Activated B cell treated with CpG ODN at 0.5 μM for 24 hours (primary cell): ENCODE results near the gene PSMG4. TPM values are rescaled to one million over a fixed set of nuclear protein-coding genes. Genes with fewer than 3 reads are reported as not detected.

Source experiments
- ATAC-seq: fragments of 200-7000 bp; cut with Tn5 transposase; one replicate; pipeline ENCODE4 v1.10.0; 2021; ENCODE audit warnings: low read depth, mild to moderate bottlenecking, moderate library complexity
- CTCF ChIA-PET: fragments of 350-600 bp; sonication (Branson Sonifier 250); formaldehyde crosslinking; loops from one replicate; lab custom pipeline; 2021; ENCODE audit warnings: antibody characterized with exemption; lab: Charles Lee
- POLR2A ChIA-PET: fragments of 350-600 bp; sonication (Branson Sonifier 250); formaldehyde crosslinking; loops from one replicate; lab custom pipeline; 2021; ENCODE audit warnings: antibody characterized with exemption; lab: Charles Lee
- DNase-seq: peaks from one replicate; pipeline ENCODE4 v3.0.0; 2022
- H3K27ac Mint-ChIP-seq: one replicate; pipeline ENCODE4 v1.8.0; 2020; ENCODE audit warnings: mixed read lengths
- H3K27me3 Mint-ChIP-seq: one replicate; pipeline ENCODE4 v1.8.0; 2021; ENCODE audit warnings: mixed read lengths
- H3K36me3 Mint-ChIP-seq: one replicate; pipeline ENCODE4 v1.8.0; 2021; ENCODE audit warnings: low read depth, mixed read lengths
- H3K4me1 Mint-ChIP-seq: one replicate; pipeline ENCODE4 v1.8.0; 2021; ENCODE audit warnings: mixed read lengths
- H3K4me3 Mint-ChIP-seq: one replicate; pipeline ENCODE4 v1.8.0; 2020; ENCODE audit warnings: mild to moderate bottlenecking, mixed read lengths
- H3K9me3 Mint-ChIP-seq: one replicate; pipeline ENCODE4 v1.8.0; 2020; ENCODE audit warnings: mixed read lengths
- intact Hi-C: fragments of 100-400 bp; cut with micrococcal nuclease; formaldehyde crosslinking; loops from one replicate; pipeline ENCODE4 v1.15.1; 2024
- total RNA-seq: library from RNA; stranded (reverse); gene quantifications from 2 replicates; pipeline ENCODE4 v1.2.3, GENCODE V29; 2022
- TF ChIP-seq, protein P1 (sequence below): fragments of 200-600 bp; IDR thresholded peaks from one replicate; pipeline ENCODE4 v1.8.0; 2022; ENCODE audit warnings: antibody characterized with exemption, mild to moderate bottlenecking

The PSMG4 gene
- total RNA-seq, 1 donor from 2014 or later, result 29.9 TPM

- H3K9me3 Mint-ChIP-seq, result peaks cover 5% of the 10 kb centered on the region
- H3K36me3 Mint-ChIP-seq, result no peaks in the 10 kb centered on the region
- TF ChIP-seq, protein P1, sequence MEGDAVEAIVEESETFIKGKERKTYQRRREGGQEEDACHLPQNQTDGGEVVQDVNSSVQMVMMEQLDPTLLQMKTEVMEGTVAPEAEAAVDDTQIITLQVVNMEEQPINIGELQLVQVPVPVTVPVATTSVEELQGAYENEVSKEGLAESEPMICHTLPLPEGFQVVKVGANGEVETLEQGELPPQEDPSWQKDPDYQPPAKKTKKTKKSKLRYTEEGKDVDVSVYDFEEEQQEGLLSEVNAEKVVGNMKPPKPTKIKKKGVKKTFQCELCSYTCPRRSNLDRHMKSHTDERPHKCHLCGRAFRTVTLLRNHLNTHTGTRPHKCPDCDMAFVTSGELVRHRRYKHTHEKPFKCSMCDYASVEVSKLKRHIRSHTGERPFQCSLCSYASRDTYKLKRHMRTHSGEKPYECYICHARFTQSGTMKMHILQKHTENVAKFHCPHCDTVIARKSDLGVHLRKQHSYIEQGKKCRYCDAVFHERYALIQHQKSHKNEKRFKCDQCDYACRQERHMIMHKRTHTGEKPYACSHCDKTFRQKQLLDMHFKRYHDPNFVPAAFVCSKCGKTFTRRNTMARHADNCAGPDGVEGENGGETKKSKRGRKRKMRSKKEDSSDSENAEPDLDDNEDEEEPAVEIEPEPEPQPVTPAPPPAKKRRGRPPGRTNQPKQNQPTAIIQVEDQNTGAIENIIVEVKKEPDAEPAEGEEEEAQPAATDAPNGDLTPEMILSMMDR, result peak; percentile 91
- POLR2A ChIA-PET, result interaction anchor here (1.1 to 1.7 kb wide), 2 partner anchors 120 to 184 kb away, joined by 3 to 6 read pairs; partner anchors contain the start of gene RIPK1
- H3K27ac Mint-ChIP-seq, result peak overlapping the region; percentile 21
- peak overlapping the region; percentile 64 for H3K4me3 Mint-ChIP-seq
- intact Hi-C loops, result loop anchor here (1.0 kb wide), 6 partner anchors 20 to 252 kb away; partner anchors contain the start of genes NQO2 and TUBB2A
- ATAC-seq (peak; percentile 100), DNase-seq (peak; percentile 68)
- CTCF ChIA-PET, result interaction anchor here (0.6 to 3.6 kb wide), 25 partner anchors 8 to 513 kb away, joined by 3 to 22 read pairs (median 4); partner anchors contain the start of genes NQO2 and TUBB2A
- H3K27me3 Mint-ChIP-seq, result peaks cover 30% of the 10 kb centered on the region
- peaks cover 6% of the 10 kb centered on the region for H3K4me1 Mint-ChIP-seq
Observed at GRCh38 chr6:3251462-3252314, 7.1 kb upstream of the PSMG4 start.

GRCh38 chr6:3252369-3252768, 6.4 kb upstream of the PSMG4 start:
- Mint-ChIP-seq H3K4me1 (peaks cover 6% of the 10 kb centered on the region), H3K27ac (no peak overlapping the region), H3K4me3 (no peak overlapping the region), H3K9me3 (peaks cover 5% of the 10 kb centered on the region), H3K36me3 (no peaks in the 10 kb centered on the region), H3K27me3 (peaks cover 30% of the 10 kb centered on the region)
- ATAC-seq (no peak), DNase-seq (no peak)
- ChIA-PET CTCF (interaction anchor here (0.9 to 3.6 kb wide), 12 partner anchors 13 to 514 kb away, joined by 3 to 22 read pairs (median 4); partner anchors contain the start of genes NQO2 and TUBB2A), POLR2A (interaction anchor here (1.1 to 1.7 kb wide), 2 partner anchors 120 to 184 kb away, joined by 3 to 6 read pairs; partner anchors contain the start of gene RIPK1)
- intact Hi-C loops, result no loop called here
- TF ChIP-seq, protein P1, result no peak

GRCh38 chr6:3252861-3253596, 5.7 kb upstream of the PSMG4 start:
- peaks cover 28% of the 10 kb centered on the region for H3K27me3 Mint-ChIP-seq
- H3K36me3 Mint-ChIP-seq, result no peaks in the 10 kb centered on the region
- H3K4me1 Mint-ChIP-seq, result peaks cover 6% of the 10 kb centered on the region
- intact Hi-C loops, result no loop called here
- TF ChIP-seq, protein P1, result no peak
- POLR2A ChIA-PET, result no interaction called here
- H3K27ac Mint-ChIP-seq, result no peak overlapping the region
- no peak overlapping the region for H3K4me3 Mint-ChIP-seq
- ATAC-seq (no peak), DNase-seq (no peak)
- H3K9me3 Mint-ChIP-seq, result peaks cover 5% of the 10 kb centered on the region
- CTCF ChIA-PET, result interaction anchor here (1.4 to 3.6 kb wide), 2 partner anchors 96 to 127 kb away, joined by 5 to 22 read pairs; partner anchors contain the start of gene TUBB2A

GRCh38 chr6:3253597-3253961, 5.2 kb upstream of the PSMG4 start:
- Mint-ChIP-seq H3K27me3 (peaks cover 23% of the 10 kb centered on the region), H3K4me3 (no peak overlapping the region), H3K27ac (no peak overlapping the region), H3K4me1 (peaks cover 6% of the 10 kb centered on the region), H3K36me3 (no peaks in the 10 kb centered on the region), H3K9me3 (peaks cover 5% of the 10 kb centered on the region)
- ChIA-PET POLR2A (no interaction called here), CTCF (interaction anchor here (1.2 kb wide), 1 partner anchor 128 kb away, joined by 3 read pairs; no protein-coding TSS in a partner anchor)
- ATAC-seq (no peak), DNase-seq (no peak)
- intact Hi-C loops, result no loop called here
- TF ChIP-seq, protein P1, result no peak
